H1 (cell line): ENCODE data around the gene C19orf53. TPM values are rescaled to one million over a fixed set of nuclear protein-coding genes. Genes with fewer than 3 reads are reported as not detected.

Source experiments
- CBX5 ChIP-seq: fragments of 300-800, 300-1000 bp; sonication (generic); IDR thresholded peaks from 2 replicates; pipeline ENCODE4 v1.7.1; 2016; ENCODE audit warnings: antibody characterized with exemption, low read length, low read depth
- CHD7 ChIP-seq: fragments of 300-600 bp; sonication (generic); IDR thresholded peaks from 2 replicates; pipeline ENCODE4 v1.7.1; 2012; ENCODE audit warnings: low read length, moderate library complexity, mild to moderate bottlenecking, inconsistent platforms; ENCODE audit not compliant: insufficient replicate concordance
- JUN ChIP-seq: IDR thresholded peaks from 2 replicates; pipeline ENCODE4 v1.6.1; 2011; ENCODE audit warnings: low read depth, mild to moderate bottlenecking, improper control_type of control experiment, low read length
- KDM4A ChIP-seq: IDR thresholded peaks from one replicate; pipeline ENCODE4 v1.7.1; 2012; ENCODE audit warnings: low read depth, mild to moderate bottlenecking, moderate library complexity, low read length, inconsistent platforms; ENCODE audit not compliant: severe bottlenecking
- MAX ChIP-seq: IDR thresholded peaks from 2 replicates; pipeline ENCODE4 v1.6.1; 2012; ENCODE audit warnings: inconsistent platforms
- POLR2A ChIP-seq, 2 experiments: IDR thresholded peaks; 1 replicate in 1 of 2; 2 replicates in 1 of 2; pipeline ENCODE4 v1.6.1; 2011; ENCODE audit warnings: low read depth in 2 of 2, low read length in 2 of 2, mild to moderate bottlenecking in 2 of 2; ENCODE audit errors: control extremely low read depth in 1 of 2
- POLR2AphosphoS5 ChIP-seq: IDR thresholded peaks from 2 replicates; pipeline ENCODE4 v1.6.1; 2011; ENCODE audit warnings: low read depth, low read length
- RNF2 ChIP-seq: fragments of 200-900, 300-1000 bp; sonication (generic); IDR thresholded peaks from 2 replicates; pipeline ENCODE4 v1.7.1; 2016; ENCODE audit warnings: borderline replicate concordance, low read depth, mild to moderate bottlenecking, antibody characterized with exemption, low read length; ENCODE audit not compliant: poor library complexity, severe bottlenecking; ENCODE audit errors: missing control alignments
- SIRT6 ChIP-seq: IDR thresholded peaks from one replicate; pipeline ENCODE4 v1.7.1; 2012; ENCODE audit warnings: low read length, inconsistent platforms
- SP1 ChIP-seq: IDR thresholded peaks from 2 replicates; pipeline ENCODE4 v1.6.1; 2011; ENCODE audit warnings: low read depth, low read length
- TAF7 ChIP-seq: optimal IDR thresholded peaks from 2 replicates; pipeline ENCODE3; 2011; ENCODE audit warnings: low read depth, mild to moderate bottlenecking, inconsistent platforms, low read length, moderate library complexity, borderline replicate concordance
- TCF12 ChIP-seq: IDR thresholded peaks from 2 replicates; pipeline ENCODE4 v1.6.1; 2011; ENCODE audit warnings: low read depth, mild to moderate bottlenecking, low read length
- ZNF274 ChIP-seq: IDR thresholded peaks from 2 replicates; pipeline ENCODE4 v1.7.0; 2012; ENCODE audit warnings: low read length, borderline replicate concordance; ENCODE audit errors: extremely low read depth
- polyA plus RNA-seq, 7 experiments: library from polyadenylated mRNA; depleted of rRNA in 3 of 7; stranded (reverse) in 5 of 7; unstranded in 2 of 7; fragments of >200 nt in 5 of 7; fragments of 200-250 nt in 2 of 7; gene quantifications; 1 replicate in 5 of 7; 2 replicates in 1 of 7; 4 replicates in 1 of 7; pipeline versions ENCODE4 v1.2.1 to v1.2.3, GENCODE V29; 2011 to 2013; ENCODE audit warnings: missing spikeins in 2 of 7, mixed read lengths in 2 of 7
- total RNA-seq: library from RNA; stranded (reverse); fragmentation: NEBNext Ultra II Directional; extraction: Animal tissue kit (Norgen Biotek cat#: 25700); gene quantifications from 2 replicates; pipeline ENCODE4 v1.2.1, GENCODE V29; 2021

Gene C19orf53
- total and polyA plus RNA-seq, 2 of the 8 experiments (the other 6 are each of a cell fraction or from before 2014, with no cell fraction given): 104 to 169 TPM

- TF ChIP-seq CHD7: no peak
- no peak for TF ChIP-seq ZNF274
- TF ChIP-seq JUN: no peak
- TF ChIP-seq SP1: no peak
- no peak for TF ChIP-seq TAF7
- no peak for TF ChIP-seq MAX
- TF ChIP-seq TCF12: no peak
- TF ChIP-seq SIRT6: no peak
- TF ChIP-seq CBX5: no peak
- no peak for TF ChIP-seq POLR2A (IDR thresholded peaks at IDR 0.05; ENCODE audit: control extremely low read depth in 1 of 2, low read depth in 2 of 2, low read length in 2 of 2)
- no peak for TF ChIP-seq POLR2AphosphoS5
- no peak for TF ChIP-seq RNF2
- TF ChIP-seq KDM4A: no peak
Measured at GRCh38 chr19:13808856-13809255, 34.6 kb downstream of the C19orf53 start (continued).
